Activated naive CD8-positive, alpha-beta T cell treated with anti-CD3 and anti-CD28 coated beads for 36 hours (primary cell): ENCODE measurements around the gene KRT79. TPM values are rescaled to one million over a fixed set of nuclear protein-coding genes. Genes with fewer than 3 reads are reported as not detected.

Experiments
- DNase-seq: peaks from one replicate; pipeline ENCODE4 v3.0.0; 2021
- H3K27ac Mint-ChIP-seq: one replicate; pipeline ENCODE4 v1.8.0; 2022; ENCODE audit warnings: mild to moderate bottlenecking, moderate library complexity, mixed read lengths
- H3K27me3 Mint-ChIP-seq: one replicate; pipeline ENCODE4 v1.8.0; 2022; ENCODE audit warnings: mild to moderate bottlenecking, mixed read lengths
- H3K36me3 Mint-ChIP-seq: one replicate; pipeline ENCODE4 v1.8.0; 2021; ENCODE audit warnings: mild to moderate bottlenecking, mixed read lengths
- H3K4me1 Mint-ChIP-seq: one replicate; pipeline ENCODE4 v1.8.0; 2021; ENCODE audit warnings: mixed read lengths
- H3K4me3 Mint-ChIP-seq: one replicate; pipeline ENCODE4 v1.8.0; 2022; ENCODE audit warnings: mild to moderate bottlenecking, moderate library complexity, mixed read lengths
- H3K9me3 Mint-ChIP-seq: one replicate; pipeline ENCODE4 v1.8.0; 2022; ENCODE audit warnings: mixed read lengths
- total RNA-seq, 2 experiments: library from RNA; stranded (reverse); gene quantifications; one replicate each; pipeline ENCODE4 v1.2.3, GENCODE V29; 2021

The KRT79 gene
- total RNA-seq, 2 experiments from 2014 or later: 0.95 to 0.96 TPM

DNA sequence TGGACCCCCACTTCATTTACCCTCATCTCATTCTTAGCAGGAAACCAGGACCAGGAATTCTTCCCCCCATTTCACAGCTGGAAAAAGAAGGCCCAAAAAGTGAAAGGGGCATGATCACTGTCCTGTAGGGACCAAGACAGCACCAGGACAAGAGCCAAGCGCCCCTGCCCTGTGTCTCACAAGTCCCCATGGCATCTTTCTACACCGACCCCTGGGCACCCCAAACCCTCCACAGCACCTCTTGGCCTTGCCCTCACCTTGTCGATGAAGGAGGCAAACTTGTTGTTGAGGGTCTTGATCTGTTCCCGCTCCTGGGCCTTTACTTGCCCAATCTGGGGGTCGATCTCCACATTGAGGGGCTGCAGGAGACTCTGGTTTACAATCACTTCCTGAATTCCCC, 57.7 kb downstream of the KRT79 start:
- Mint-ChIP-seq H3K4me1 (no peaks in the 10 kb centered on the region), H3K36me3 (no peaks in the 10 kb centered on the region), H3K27me3 (no peaks in the 10 kb centered on the region), H3K9me3 (no peaks in the 10 kb centered on the region), H3K27ac (no peak overlapping the region), H3K4me3 (no peak overlapping the region)
- no peak for DNase-seq

DNA sequence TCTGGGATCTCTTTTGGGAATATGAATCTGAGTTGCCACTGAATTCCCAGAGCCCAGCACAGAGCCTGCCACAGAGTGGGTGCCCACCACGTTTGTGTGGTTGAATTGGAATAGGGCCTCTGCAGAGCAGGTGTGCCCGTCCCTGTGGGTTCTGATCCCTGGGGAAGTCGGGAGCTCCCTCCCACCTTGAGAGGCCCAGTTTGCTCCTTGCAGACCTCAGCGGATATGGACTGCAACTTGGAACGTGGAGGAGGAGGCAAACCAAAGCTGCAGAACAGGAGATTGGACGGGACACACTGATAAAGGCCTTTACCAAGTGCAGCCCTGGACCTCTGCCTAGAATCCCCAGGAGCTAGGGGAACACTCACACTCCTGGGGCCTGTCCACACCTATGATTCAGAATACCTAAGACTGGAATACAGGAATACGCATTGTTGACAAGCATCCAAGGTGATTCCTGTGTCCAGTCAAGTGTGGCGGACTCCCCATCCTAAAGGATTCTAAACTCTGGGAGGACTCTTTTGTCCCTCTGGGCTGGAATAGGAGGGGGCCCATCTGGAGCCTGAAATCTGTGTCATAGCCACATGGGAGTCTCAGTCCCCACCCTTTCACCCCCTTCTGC, 59.4 kb downstream of the KRT79 start:
- no peaks in the 10 kb centered on the region for H3K36me3 Mint-ChIP-seq
- H3K27ac Mint-ChIP-seq: no peak overlapping the region
- no peak overlapping the region for H3K4me3 Mint-ChIP-seq
- DNase-seq: no peak
- no peaks in the 10 kb centered on the region for H3K4me1 Mint-ChIP-seq
- no peaks in the 10 kb centered on the region for H3K27me3 Mint-ChIP-seq
- H3K9me3 Mint-ChIP-seq: peaks cover 1% of the 10 kb centered on the region

DNA sequence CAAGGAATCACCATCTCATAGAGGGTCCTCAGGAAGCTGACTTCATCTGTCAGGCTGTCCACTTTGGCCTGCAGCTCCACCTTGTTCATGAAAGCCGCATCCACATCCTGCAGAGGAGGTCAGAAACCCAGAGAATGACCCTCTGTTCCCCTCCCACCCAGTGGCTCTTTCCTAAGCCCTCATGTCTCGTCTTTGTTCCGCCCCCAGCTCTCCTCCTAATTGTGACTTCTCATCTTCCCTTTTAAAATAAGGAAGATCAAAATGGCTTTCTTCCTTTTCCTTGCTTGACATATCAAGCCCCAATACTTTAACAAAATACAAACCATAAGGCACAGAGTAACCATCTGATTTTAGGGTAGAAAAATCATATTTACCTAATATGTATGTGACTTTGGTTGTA, 61.3 kb downstream of the KRT79 start:
- Mint-ChIP-seq H3K36me3 (no peaks in the 10 kb centered on the region), H3K4me3 (no peak overlapping the region), H3K4me1 (no peaks in the 10 kb centered on the region), H3K9me3 (peaks cover 1% of the 10 kb centered on the region), H3K27me3 (no peaks in the 10 kb centered on the region), H3K27ac (no peak overlapping the region)
- no peak for DNase-seq

DNA sequence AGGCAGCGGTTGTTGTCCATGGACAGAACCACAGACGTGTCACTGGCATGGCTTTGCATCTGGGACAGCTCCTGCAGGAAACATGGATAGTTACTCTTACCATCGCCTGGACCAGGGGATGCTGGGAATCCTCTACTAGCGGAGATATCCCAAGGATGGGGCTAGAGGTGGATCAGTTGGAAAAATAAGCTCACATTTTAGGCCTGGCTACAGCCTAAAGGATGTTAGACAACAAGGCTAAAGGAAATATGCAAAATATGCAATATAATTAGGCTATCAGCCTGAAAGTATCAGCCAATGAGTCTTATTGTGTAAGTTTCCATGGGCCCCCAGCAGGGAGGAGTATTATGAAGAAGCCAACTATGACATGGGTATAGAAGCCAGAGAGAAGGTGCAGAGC, 61.9 kb downstream of the KRT79 start:
- H3K4me3 Mint-ChIP-seq: no peak overlapping the region
- H3K27me3 Mint-ChIP-seq: no peaks in the 10 kb centered on the region
- no peaks in the 10 kb centered on the region for H3K4me1 Mint-ChIP-seq

DNA sequence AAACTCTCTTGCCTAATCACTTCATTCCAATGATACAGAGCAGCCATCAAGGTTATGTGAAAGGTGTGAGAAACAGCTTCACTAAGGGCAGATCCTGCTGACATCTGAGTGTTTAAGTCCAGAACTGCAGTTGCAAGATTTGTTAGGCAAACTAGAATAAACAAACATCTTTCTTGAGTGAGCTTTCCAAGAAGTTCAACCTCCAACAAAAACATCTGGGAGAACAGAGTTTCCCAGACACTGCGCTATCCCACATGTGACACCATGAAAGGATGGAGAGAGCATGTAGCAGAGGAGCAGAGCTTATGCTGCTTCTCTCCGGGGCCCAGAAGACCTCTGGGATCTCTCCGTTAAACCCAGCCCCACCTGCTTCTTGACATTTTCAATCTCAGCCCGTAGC, 62.6 kb downstream of the KRT79 start:
- Mint-ChIP-seq H3K36me3 (no peaks in the 10 kb centered on the region), H3K4me1 (no peaks in the 10 kb centered on the region), H3K27ac (no peak overlapping the region), H3K27me3 (no peaks in the 10 kb centered on the region), H3K9me3 (peaks cover 1% of the 10 kb centered on the region), H3K4me3 (no peak overlapping the region)
- DNase-seq: no peak

More for the DNA sequence above, 61.9 kb downstream of the KRT79 start:
- DNase-seq: no peak
- no peak overlapping the region for H3K27ac Mint-ChIP-seq
- peaks cover 1% of the 10 kb centered on the region for H3K9me3 Mint-ChIP-seq
- no peaks in the 10 kb centered on the region for H3K36me3 Mint-ChIP-seq

Other genes starting within 250 kb of the KRT79 start
- gene KRT72, start 232.8 kb downstream of the KRT79 start, total RNA-seq: under 1 TPM in 1 of 2 experiments, not detected in 1; 0.12 TPM
- gene KRT73, start 215.8 kb downstream of the KRT79 start, total RNA-seq: under 1 TPM; 0.14 to 0.29 TPM
- not detected for gene KRT2, start 182.1 kb downstream of the KRT79 start, total RNA-seq
- not detected for gene KRT1, start 153.9 kb downstream of the KRT79 start, total RNA-seq
- not detected for gene KRT77, start 130.8 kb downstream of the KRT79 start, total RNA-seq
- gene KRT76, start 57.0 kb downstream of the KRT79 start, total RNA-seq: not detected
- not detected for gene KRT3, start 38.2 kb downstream of the KRT79 start, total RNA-seq
- gene KRT4, start 20.2 kb downstream of the KRT79 start, total RNA-seq: under 1 TPM in 1 of 2 experiments, not detected in 1; 0.22 TPM
- gene KRT78, start 14.7 kb upstream of the KRT79 start, total RNA-seq: not detected
- under 1 TPM; 0.48 to 0.62 TPM for gene KRT8, start 70.8 kb upstream of the KRT79 start, total RNA-seq
- gene KRT18, start 114.8 kb upstream of the KRT79 start, total RNA-seq: 1 to 10 TPM; 7.3 to 7.6 TPM
- 100 to 1,000 TPM; 704 to 720 TPM for gene EIF4B, start 172.1 kb upstream of the KRT79 start, total RNA-seq
- 1 to 10 TPM; 1.5 to 2.6 TPM for gene TNS2, start 215.8 kb upstream of the KRT79 start, total RNA-seq
- 10 to 100 TPM; 23.5 to 25.7 TPM for gene SPRYD3, start 245.1 kb upstream of the KRT79 start, total RNA-seq